ENCODE results near the gene DBI. TPM values are rescaled to one million over a fixed set of nuclear protein-coding genes. Genes with fewer than 3 reads are reported as not detected.

The DBI gene
- total and polyA plus RNA-seq, 2 of the 13 experiments (the other 11 are each of a cell fraction or from before 2014, with no cell fraction given), result 330 to 659 TPM

DNA sequence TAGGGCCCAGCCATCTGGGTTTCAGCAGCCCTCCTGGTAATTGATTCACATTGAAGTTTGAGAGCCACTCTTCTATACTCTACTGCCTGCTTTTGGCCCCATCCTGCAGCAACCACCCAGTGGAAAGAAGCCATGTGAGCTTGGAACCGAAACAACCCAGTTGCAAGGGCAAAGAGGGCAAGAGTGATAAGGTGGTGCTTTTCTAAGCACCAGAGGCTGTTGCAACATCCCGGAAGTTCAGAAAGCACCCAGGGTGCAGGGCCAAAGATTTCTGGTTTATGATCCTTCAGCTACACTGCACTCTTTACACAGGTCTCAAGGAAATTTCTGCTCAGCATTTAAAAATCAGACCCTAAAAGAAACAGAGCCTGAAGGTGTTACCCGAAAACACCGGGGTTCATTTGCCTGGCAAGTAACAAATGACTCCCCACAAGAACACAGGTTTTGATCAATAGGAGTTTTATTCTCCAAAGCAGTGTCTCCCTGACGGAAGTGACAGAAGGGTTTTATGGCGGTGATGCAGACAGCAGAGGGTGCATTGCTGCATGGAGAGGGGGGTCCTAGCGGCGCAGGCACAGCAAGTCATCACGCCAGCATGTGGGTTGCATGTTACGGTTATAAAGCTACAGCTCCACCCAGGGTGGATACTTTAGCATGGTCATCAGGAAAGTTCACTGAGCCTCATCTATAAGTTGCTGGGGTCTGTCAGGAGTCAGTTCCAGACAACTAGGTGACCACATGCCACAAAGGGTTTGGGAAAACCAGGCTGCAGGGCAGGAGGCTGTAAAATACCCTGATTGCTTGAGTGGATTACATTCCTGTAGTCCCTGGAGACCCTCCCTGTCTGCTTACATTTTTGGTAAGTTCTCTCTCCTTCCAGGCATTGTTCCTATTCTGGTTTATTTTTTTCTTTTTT lies 36.1 kb downstream of the DBI start (continued):
- TF ChIP-seq, protein P1, sequence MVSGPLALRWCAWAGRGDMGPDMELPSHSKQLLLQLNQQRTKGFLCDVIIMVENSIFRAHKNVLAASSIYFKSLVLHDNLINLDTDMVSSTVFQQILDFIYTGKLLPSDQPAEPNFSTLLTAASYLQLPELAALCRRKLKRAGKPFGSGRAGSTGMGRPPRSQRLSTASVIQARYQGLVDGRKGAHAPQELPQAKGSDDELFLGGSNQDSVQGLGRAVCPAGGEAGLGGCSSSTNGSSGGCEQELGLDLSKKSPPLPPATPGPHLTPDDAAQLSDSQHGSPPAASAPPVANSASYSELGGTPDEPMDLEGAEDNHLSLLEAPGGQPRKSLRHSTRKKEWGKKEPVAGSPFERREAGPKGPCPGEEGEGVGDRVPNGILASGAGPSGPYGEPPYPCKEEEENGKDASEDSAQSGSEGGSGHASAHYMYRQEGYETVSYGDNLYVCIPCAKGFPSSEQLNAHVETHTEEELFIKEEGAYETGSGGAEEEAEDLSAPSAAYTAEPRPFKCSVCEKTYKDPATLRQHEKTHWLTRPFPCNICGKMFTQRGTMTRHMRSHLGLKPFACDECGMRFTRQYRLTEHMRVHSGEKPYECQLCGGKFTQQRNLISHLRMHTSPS (CRISPR knock-in tag; IDR thresholded peaks at IDR 0.05; ENCODE audit: low read depth), result peak; percentile 65
- TF ChIP-seq RXRB (CRISPR knock-in tag; IDR thresholded peaks at IDR 0.05; ENCODE audit: borderline replicate concordance) (peak; percentile 67), KMT2A (CRISPR knock-in tag; IDR thresholded peaks at IDR 0.05) (no peak), HCFC1 (IDR thresholded peaks at IDR 0.05; ENCODE audit: low read depth, low read length) (no peak), HOXA3 (CRISPR knock-in tag; IDR thresholded peaks at IDR 0.05) (0 out of 2 replicates have a peak, but pooled peaks have one; percentile 38), XRCC5 (optimal IDR thresholded peaks at IDR 0.05; ENCODE audit: low read length) (peak; percentile 50), ZNF430 (CRISPR knock-in tag; IDR thresholded peaks at IDR 0.05) (peak; percentile 39; the same call in 1 of the 2 replicates), ETV5 (CRISPR knock-in tag; IDR thresholded peaks at IDR 0.05; ENCODE audit: borderline replicate concordance) (peak; percentile 95), FOSL2 (CRISPR knock-in tag; IDR thresholded peaks at IDR 0.05) (peak; percentile 42; the same call in 1 of the 2 replicates), PLRG1 (conservative IDR thresholded peaks at IDR 0.05) (no peak), ZMYM4 (CRISPR knock-in tag; IDR thresholded peaks at IDR 0.05) (peak; percentile 66), ZNF383 (CRISPR knock-in tag; IDR thresholded peaks at IDR 0.05; ENCODE audit: borderline replicate concordance) (no peak), MAF1 (CRISPR knock-in tag; IDR thresholded peaks at IDR 0.05; ENCODE audit: borderline replicate concordance) (no peak), IKZF4 (CRISPR knock-in tag; IDR thresholded peaks at IDR 0.05; ENCODE audit: borderline replicate concordance, low read depth, not compliant biosample characterization) (no peak), ZNF264 (CRISPR knock-in tag; IDR thresholded peaks at IDR 0.05) (peak; percentile 28; the same call in 1 of the 2 replicates)
- TF ChIP-seq, protein P2, sequence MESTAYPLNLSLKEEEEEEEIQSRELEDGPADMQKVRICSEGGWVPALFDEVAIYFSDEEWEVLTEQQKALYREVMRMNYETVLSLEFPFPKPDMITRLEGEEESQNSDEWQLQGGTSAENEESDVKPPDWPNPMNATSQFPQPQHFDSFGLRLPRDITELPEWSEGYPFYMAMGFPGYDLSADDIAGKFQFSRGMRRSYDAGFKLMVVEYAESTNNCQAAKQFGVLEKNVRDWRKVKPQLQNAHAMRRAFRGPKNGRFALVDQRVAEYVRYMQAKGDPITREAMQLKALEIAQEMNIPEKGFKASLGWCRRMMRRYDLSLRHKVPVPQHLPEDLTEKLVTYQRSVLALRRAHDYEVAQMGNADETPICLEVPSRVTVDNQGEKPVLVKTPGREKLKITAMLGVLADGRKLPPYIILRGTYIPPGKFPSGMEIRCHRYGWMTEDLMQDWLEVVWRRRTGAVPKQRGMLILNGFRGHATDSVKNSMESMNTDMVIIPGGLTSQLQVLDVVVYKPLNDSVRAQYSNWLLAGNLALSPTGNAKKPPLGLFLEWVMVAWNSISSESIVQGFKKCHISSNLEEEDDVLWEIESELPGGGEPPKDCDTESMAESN (CRISPR knock-in tag; conservative IDR thresholded peaks at IDR 0.05), result no peak
- TF ChIP-seq, protein P3, sequence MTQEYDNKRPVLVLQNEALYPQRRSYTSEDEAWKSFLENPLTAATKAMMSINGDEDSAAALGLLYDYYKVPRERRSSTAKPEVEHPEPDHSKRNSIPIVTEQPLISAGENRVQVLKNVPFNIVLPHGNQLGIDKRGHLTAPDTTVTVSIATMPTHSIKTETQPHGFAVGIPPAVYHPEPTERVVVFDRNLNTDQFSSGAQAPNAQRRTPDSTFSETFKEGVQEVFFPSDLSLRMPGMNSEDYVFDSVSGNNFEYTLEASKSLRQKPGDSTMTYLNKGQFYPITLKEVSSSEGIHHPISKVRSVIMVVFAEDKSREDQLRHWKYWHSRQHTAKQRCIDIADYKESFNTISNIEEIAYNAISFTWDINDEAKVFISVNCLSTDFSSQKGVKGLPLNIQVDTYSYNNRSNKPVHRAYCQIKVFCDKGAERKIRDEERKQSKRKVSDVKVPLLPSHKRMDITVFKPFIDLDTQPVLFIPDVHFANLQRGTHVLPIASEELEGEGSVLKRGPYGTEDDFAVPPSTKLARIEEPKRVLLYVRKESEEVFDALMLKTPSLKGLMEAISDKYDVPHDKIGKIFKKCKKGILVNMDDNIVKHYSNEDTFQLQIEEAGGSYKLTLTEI (CRISPR knock-in tag; conservative IDR thresholded peaks at IDR 0.05), result no peak
- TF ChIP-seq, protein P4, sequence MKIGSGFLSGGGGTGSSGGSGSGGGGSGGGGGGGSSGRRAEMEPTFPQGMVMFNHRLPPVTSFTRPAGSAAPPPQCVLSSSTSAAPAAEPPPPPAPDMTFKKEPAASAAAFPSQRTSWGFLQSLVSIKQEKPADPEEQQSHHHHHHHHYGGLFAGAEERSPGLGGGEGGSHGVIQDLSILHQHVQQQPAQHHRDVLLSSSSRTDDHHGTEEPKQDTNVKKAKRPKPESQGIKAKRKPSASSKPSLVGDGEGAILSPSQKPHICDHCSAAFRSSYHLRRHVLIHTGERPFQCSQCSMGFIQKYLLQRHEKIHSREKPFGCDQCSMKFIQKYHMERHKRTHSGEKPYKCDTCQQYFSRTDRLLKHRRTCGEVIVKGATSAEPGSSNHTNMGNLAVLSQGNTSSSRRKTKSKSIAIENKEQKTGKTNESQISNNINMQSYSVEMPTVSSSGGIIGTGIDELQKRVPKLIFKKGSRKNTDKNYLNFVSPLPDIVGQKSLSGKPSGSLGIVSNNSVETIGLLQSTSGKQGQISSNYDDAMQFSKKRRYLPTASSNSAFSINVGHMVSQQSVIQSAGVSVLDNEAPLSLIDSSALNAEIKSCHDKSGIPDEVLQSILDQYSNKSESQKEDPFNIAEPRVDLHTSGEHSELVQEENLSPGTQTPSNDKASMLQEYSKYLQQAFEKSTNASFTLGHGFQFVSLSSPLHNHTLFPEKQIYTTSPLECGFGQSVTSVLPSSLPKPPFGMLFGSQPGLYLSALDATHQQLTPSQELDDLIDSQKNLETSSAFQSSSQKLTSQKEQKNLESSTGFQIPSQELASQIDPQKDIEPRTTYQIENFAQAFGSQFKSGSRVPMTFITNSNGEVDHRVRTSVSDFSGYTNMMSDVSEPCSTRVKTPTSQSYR (CRISPR knock-in tag; IDR thresholded peaks at IDR 0.05; ENCODE audit: borderline replicate concordance), result peak; percentile 38; the same call in 1 of the 2 replicates

All from HepG2 (cell line).